Middle frontal gyrus (tissue), 1 donor: ENCODE data around the gene PQBP1.
"Not testable (repeated sequence)": the region's sequence is repeated elsewhere in the genome, so short reads cannot be mapped to it uniquely, and the experiment has no call there.

Source experiments
- DNase-seq: peaks from one replicate; pipeline ENCODE4 v3.0.0-alpha.2; 2015; ENCODE audit warnings: low spot score; ENCODE audit errors: extremely low spot score

Gene PQBP1, protein sequence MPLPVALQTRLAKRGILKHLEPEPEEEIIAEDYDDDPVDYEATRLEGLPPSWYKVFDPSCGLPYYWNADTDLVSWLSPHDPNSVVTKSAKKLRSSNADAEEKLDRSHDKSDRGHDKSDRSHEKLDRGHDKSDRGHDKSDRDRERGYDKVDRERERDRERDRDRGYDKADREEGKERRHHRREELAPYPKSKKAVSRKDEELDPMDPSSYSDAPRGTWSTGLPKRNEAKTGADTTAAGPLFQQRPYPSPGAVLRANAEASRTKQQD

GRCh38 chrX:48897625-48898306 is at the start of gene PQBP1, which contains the start of gene TIMM17B:
Gene PQBP1 (plus strand): TSS chrX:48897930. CDS start chrX:48898510, 580 bp downstream.
Gene TIMM17B (minus strand): TSS chrX:48897768. CDS start chrX:48897749, 19 bp downstream.
- DNase-seq: peak; percentile 87

DNA sequence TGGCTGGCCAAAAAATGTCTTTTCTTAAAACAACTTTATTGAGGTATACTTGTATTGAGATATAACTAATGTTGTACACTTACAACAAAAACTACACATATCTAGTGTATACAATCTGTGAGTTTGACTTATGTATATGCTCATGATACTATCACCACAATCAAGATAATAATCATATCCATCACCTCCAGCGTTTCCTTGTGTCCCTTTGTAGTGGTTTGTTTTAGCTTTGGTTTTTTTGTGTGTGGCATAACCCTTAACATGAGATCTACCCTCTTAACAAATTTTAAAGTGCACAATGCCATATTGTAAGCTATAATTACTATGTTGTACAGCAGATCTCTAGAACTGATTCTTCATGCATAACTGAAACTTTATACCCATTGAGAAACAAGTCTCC is 48.9 kb upstream of the PQBP1 start:
- no peak for DNase-seq

DNA sequence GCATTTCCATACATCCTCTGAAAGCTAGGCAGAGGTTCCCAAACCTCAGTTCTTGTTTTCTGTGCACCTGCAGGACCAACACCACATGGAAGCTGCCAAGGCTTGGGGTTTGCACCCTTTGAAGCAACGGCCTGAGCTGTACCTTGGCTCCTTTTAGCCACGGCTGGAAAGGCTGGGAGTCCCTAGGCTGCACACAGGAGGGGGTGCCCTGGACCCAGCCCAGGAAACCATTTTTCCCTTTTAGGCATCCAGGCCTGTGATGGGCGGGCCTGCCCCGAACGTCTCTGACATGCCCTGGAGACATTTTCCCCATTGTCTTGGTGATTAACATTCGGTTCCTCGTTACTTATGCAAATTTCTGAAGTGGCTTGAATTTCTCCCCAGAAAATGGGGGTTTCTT is 44.9 kb upstream of the PQBP1 start:
- DNase-seq: no peak

GRCh38 chrX:48853494-48853893 is 44.2 kb upstream of the PQBP1 start:
- DNase-seq: not testable (repeated sequence)

- DNase-seq: not testable (repeated sequence)
These were observed 43.5 kb upstream of the PQBP1 start for GRCh38 chrX:48854121-48854804.

GRCh38 chrX:48854898-48855297 is 42.8 kb upstream of the PQBP1 start:
- DNase-seq: no peak

DNA sequence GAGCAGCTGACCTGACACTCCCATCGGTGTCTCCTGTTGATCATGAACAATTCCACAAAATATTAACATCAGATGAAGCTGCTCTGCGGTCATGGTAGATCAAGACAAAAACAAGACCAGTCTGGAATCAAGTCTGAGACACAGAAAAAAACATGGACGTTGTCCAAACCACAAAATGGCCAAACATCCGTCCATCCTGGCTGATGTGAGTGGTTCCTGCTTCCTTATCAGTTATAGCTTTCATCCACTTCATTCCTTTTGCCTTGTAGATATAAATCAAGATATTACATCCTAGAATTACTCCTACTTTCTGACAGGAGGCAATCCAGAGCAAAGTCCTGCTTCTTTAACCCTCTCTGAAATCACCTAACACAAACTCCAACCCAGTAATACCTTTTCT is 33.5 kb upstream of the PQBP1 start:
- DNase-seq: no peak

GRCh38 chrX:48872017-48872416 is 25.7 kb upstream of the PQBP1 start:
- DNase-seq: not testable (repeated sequence)

DNA sequence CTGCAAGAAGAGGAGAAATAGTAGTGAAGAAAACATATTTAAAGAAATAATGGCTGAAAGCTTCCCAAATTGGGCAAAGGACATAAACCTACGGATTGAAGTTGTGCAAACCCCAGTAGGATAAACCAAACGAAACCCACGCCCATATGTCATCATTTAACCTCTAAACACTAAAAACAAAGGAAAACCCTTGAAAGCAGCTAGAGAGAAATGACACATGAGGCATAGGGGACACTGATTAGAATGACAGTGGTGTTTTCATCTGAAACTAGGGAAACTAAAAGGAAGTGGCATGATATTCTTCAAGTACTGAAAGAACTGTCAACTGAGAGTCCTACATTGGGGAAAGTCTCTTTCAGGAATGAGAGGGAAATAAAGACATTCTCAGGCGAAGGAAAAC is 20.8 kb upstream of the PQBP1 start:
- DNase-seq: not testable (repeated sequence)

- DNase-seq: no peak
These were observed 14.0 kb upstream of the PQBP1 start for GRCh38 chrX:48883729-48884128.

GRCh38 chrX:48886586-48886985 is 11.1 kb upstream of the PQBP1 start:
- not testable (repeated sequence) for DNase-seq

DNA sequence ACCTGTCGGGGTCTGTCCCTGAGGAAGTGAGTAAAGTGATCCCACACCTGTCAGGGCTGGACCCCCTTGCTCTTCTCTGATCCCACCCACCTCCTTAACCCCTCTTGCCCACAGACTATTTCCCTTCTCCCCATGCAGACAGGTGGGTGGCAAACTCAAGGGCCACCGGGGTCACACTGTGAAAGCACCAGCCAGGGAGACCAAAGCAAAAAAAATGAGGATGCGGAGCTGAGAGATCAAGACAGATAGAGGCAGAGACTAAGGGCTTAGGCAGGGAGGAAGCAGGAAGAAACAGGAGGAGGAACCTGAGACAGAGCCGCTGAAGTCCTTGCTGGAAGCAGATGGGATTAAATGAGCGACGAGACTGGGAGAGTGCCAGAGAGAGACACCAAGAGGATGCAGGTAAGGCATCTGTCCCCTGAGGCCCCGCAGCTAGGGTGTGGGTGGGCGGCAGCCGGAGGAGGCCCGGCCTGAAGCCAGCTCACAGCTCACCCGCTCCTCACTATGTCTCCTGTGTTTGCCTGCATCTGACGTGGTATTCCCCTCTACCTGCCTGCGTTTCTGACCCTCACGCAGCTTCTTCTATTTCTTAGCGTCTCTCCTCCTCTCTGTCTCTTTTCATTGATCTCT is 7.3 kb upstream of the PQBP1 start:
- DNase-seq: no peak

DNA sequence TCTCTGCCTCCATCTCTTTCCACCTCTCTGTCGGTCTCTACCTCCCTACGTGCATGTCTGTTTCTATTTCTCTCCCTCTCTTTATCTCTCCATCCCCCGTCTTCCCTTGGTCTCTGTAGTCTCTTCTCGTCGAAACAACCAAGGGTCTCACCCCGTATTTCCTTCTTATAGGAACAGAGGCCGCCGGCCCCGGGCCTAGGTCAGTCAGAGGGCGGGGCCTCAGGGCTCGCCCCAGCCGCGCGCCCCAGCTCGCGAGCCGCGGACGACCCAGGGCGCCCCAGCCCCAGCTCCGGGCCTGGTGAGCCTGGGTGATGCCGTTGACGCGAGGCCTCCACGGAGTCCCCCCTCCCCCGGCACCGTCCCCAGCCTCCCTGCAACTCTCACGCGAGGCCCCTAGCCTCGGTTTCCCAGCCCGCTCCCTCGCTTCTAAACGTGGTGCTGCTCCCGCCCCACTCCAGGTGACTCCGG is 6.8 kb upstream of the PQBP1 start:
- DNase-seq: no peak

- DNase-seq: peak; percentile 38
These were observed 6.1 kb upstream of the PQBP1 start for GRCh38 chrX:48891402-48892288.

DNA sequence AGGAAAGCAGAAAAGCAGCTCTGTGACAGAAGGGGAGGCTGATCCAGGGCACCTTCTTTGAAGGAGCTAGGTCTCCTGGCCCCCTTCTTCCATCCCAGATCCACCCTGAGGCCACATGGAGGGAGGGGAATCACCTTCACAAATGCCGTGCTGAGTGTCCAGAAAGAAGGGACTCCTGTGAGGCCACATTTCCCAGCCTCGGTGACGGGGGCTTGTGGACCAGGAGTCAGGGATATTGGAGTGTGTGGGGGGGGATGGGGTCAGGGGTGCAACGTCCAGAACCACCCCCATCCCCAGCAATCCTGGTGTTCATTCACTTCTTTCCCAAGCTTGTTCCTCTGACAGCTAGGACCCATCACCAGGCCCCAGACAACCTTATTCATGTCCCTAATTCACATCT is 4.8 kb upstream of the PQBP1 start:
- no peak for DNase-seq

- no peak for DNase-seq
These were observed 4.0 kb upstream of the PQBP1 start for GRCh38 chrX:48893556-48894348.

- no peak for DNase-seq
These were observed 2.8 kb upstream of the PQBP1 start for GRCh38 chrX:48894891-48895290.

DNA sequence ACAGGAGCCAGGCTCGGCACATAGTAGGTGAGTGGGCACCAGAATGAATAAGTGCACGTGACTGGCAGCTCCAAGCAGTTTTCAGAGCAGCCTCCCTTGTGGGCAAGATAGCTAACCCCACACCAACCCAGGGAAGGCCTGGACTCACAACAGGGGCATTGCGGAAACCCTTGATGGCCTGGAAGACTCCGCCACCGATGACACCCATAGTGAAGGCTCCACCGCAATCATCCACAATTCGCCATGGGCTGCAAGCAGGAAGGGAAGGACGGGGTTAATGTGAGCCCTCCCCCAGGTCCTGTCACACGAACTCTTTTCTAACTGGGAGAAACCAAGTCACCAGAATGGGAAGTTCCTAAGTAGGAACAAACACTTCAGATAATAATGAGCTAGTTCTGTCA is 1.1 kb upstream of the PQBP1 start:
- DNase-seq: no peak

DNA sequence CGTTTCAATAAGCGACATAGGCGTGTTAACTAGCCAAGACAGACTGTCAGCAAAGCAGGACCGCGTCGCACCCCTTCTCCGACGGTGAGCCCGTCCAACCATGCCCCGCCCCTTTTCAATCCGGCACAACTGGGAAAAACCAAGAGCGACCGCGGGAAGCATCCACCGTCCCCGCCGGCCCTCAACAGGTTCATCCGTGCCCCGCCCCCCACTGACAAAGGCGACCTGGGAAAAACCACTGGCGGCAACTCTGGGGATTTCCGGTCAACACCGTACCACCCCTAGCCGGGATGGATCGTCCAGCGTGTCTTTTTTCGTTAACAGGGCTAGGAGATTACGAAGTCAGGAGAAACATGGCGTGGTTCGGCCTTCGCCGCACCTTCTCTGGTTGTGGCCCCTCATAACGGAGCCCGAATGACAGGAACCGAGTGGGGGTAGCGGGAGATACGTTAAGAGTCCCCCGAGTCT is 539 bp upstream of the PQBP1 start:
- no peak for DNase-seq

DNA sequence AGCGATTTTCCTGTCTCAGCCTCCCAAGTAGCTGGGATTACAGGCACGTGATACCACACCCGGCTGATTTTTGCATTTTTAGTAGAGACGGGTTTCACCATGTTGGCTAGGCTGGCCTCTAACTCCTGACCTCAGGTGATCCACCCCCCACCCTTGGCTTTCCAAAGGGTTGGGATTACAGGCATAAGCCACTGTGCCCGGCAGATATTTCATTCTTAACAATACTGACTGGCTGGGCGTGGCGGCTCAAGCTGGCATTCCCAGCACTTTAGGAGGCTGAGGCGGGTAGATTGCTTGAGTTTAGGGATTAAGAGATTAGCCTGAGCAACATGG is 1.3 kb downstream of the PQBP1 start:
- DNase-seq: no peak
